Fibroblast of upper back skin (primary cell): Measurements from ENCODE around the gene NEURL1B.

Experiments
- DNase-seq: peaks from one replicate; pipeline ENCODE4 v3.0.0-alpha.2; 2013

Gene NEURL1B

GRCh38 chr5:172740428-172741205, 99.6 kb downstream of the NEURL1B start:
- DNase-seq = peak; percentile 85
